Measurements from ENCODE around the gene PBX2.
"Not testable (repeated sequence)": the region's sequence is repeated elsewhere in the genome, so short reads cannot be mapped to it uniquely, and the experiment has no call there.

The PBX2 gene

GRCh38 chr6:32148289-32149091 lies 41.5 kb downstream of the PBX2 start:
- no peak for DNase-seq

DNA sequence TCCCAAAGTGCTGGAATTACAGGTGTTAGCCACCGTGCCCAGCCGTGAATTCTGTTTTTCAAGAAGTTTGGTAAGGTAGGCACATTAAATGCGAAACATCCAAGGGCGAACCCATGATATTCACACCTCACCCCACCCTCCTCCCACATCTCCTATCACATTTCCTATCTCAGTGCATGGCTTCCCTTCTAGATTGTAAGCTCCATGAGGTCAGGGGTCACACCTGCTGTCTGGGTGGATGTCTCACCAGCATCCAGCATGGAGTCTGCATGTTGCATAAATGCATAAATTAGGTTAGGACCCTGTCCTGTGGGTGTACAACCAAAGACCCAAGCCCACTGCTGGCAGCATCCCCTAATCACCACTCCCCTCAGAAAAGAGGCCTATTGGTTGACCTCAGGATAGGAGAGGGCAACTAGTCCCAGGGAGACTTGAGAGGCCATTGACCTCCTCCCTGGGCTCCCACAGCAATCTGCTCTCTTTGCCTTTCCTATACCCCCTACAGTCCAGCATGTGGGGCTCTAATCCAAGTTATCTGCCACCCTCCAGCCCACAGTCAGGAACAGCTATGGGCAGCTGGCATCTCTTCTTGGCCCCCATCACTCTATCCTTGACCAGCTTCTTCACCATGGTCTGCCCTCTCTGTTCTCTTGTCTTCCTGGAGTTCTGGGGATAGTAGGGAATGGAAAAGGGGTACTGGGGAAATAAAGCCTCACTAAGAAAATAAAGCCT lies 42.4 kb downstream of the PBX2 start:
- DNase-seq, result no peak

- no peak for DNase-seq
Observed at GRCh38 chr6:32146687-32147086, 43.3 kb downstream of the PBX2 start.

- DNase-seq, result no peak
Observed at GRCh38 chr6:32146287-32146686, 43.7 kb downstream of the PBX2 start.

DNA sequence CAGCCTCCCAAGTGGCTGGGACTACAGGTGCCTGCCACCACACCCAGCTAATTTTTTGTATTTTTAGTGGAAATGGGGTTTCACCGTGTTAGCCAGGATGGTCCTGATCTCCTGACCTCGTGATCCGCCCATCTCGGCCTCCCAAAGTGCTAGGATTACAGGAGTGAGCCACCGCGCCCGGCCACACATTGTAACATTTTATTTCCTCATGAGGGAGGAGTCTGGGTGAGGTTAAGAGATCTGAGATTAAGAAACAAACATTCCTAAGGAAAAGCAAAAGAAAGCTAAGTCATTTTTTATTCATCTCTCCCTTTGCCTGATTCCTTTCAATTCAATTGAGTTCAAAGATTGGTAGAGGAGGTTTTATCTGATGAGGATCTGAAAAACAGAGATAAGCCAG lies 45.8 kb downstream of the PBX2 start:
- DNase-seq, result not testable (repeated sequence)

GRCh38 chr6:32140420-32141046 lies 49.5 kb downstream of the PBX2 start:
- DNase-seq, result no peak

DNA sequence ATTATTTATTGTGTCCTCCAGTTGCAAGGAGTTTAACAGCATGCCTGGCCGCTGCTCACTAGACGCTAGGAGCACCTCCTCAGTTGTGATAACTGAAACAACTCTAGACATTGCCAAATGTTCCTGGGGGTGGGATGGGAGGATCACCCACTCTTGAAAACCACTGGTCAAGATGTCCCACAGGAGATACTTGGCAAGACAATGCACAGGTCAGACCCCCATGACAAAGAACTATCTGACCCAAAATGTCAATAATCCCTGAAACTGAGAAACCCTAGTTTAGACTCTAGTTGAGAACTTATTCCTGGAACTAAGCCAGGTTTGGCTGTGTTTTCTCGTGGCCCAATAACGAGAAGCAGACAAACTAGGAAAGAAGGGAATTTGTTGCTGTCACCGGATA lies 50.4 kb downstream of the PBX2 start:
- DNase-seq, result no peak

GRCh38 chr6:32137454-32137853 lies 52.5 kb downstream of the PBX2 start:
- DNase-seq, result no peak

Data from DMS153 (cell line).